ENCODE measurements around the gene KLF7.

Gene KLF7

DNA sequence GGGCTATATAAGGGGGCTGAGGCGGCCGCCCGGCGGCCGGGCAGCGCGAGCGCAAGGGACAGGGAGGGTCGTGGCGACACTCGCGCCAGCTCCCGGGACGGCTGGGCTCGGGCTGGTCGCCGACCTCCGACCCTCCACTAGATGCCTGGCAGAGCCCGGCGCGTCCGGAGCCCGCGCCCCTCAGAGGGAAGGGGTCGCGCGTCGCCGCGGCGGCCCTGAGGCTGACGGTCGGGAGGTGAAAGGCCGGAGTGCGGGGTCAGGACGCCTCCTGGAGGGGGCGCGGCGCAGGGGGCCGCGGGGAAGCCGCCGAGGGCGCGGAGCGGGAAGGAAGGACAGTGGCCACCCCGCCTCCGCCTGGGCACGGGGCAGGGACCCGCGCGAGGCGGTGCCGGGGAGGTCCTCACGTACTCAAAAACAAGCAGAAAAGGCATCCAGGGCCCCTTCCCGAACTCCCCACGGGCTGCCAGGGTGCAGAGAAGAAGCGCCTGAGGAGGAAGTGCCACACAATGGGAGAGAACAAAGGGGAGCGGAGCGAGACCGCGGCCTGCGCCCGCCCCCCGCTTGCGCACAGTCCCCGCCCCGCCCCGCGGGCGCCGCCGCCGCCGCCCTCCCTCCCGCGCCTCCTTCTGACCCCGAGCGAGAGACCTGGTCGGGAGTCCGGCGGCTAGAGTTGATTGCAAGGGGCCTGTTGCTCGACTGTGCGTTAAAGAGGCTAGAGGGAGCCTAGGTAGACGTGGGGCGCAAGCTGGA is 776 bp upstream of the KLF7 start:
- DNase-seq = peak; percentile 55

DNA sequence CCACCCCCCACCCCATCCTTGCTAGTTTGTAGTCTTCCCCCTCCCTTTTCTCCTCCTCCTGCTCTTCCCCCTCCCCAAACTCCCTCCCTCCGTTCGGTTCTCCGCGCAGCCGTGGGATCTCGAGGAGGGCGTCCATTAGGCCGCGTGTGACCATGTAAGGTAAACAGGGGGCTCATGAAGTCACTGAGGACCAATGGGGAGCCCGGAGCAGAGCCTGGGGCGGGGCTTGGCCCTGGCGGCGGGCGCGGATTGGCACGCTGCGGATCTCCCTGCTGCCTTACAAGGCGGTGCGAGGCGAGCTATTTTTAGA is 246 bp upstream of the KLF7 start:
- DNase-seq = peak; percentile 84

DNA sequence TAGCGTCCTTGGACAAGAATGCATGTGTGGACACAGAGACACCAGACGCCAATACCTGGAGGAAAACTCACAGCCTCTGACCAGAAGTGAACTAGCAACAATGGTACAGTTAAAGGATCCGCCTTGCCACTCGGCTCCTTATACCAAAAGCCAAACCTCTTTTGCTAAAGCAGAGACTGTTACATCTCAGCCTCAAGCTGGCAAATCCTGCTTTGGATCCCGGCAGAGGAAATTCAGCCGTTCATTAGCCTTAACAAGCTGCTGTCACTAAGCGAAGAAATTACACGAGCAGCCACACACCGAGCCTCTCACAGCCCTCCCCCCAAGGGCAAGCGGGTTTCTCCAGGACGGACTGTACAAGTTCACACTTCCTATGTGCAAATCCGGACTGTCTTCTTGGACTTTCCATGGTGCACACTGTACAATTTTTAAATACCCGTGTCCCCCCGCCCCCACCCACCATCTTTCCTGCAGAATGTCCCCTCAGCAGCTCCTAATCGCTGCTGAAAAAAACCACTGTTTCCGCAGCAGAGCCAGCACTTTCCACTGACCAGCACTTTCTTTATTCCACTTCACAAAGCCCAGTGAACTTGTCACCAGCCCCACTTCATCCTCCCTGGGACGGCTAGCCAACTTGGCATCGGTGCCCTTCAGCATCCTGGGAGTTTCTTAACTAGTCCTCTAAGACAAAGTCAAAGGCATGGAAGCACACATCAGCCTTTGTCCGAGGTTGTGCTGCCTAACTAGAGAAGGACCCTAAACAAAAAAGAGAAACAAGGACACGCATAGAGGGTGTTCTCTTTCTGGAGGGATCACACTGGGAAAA is 1.5 kb downstream of the KLF7 start:
- DNase-seq = no peak

GRCh38 chr2:207163756-207164005 is 2.1 kb downstream of the KLF7 start:
- no peak for DNase-seq

DNA sequence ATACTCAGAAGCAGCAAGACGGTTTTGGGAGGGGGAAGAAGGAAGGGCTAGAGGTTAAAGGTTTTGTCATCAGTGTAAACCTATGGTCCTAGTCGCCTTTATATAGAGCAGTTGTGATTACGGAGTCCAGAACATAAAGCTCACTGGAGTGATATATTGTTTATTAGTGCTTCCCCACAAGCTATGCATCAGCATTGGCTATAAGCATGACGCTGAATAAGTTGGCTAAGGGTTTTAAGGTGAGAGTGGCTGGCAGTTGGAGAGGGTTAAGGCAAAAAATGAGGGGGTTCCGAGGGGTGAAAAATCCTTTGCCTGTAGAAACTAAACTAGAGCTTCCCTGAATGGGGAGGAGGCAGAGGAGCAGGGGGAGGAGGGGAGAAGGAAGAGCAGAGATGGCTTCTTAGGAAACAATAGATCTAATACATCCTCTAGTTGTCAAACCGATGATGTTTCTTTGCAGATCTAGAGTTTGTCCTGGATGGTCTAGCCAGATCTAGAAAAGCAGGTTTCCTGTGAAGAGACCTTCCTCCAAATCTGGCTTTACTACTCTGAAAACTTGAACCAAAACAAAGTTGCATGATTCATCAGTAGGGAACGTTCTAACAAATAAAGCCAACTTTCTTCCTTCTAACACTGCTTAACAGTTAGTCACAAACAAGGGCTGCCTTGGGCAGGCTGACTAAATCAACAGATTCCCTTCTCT is 2.5 kb downstream of the KLF7 start:
- DNase-seq = no peak

DNA sequence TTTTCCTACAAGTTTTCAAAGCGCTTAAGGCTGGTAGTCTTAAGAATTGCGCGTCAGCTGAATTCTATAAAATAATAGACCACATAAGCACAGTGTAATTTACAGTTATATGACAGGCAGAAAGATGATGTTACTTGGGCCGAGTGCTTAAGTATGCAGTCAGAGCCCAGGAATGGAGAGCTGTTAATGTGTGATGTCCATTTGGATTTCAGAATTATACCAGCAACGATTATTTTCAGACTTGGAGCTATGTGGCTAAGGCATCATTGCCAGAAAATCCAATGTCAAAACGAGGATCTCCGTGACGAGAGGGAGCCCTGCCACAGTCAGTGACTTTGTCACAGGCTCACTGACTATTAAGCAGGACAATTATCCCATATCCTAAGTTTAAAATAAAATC is 3.4 kb downstream of the KLF7 start:
- no peak for DNase-seq

- DNase-seq = no peak
These were observed 4.3 kb downstream of the KLF7 start for GRCh38 chr2:207161247-207162123.

GRCh38 chr2:207160115-207160514 is 5.6 kb downstream of the KLF7 start:
- DNase-seq = no peak

DNA sequence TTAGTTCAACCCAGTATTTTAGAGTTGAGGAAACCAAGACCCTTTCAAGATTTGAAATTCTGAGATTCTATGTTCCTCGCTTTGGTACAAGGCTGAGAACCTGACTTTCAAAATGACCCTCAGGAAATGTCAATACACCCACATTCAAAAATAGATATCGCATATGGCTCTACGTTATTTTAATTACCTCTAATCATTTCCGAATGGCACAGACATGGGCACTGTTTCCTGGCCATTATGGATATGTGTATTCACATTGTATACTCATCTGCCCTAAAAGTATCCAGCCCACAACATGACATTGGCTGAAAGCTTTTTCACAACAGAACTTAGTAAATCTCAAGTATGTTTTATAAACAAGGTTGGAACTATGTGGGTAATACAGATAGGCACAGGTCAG is 6.7 kb downstream of the KLF7 start:
- no peak for DNase-seq

GRCh38 chr2:207157731-207158130 is 8.0 kb downstream of the KLF7 start:
- no peak for DNase-seq

DNA sequence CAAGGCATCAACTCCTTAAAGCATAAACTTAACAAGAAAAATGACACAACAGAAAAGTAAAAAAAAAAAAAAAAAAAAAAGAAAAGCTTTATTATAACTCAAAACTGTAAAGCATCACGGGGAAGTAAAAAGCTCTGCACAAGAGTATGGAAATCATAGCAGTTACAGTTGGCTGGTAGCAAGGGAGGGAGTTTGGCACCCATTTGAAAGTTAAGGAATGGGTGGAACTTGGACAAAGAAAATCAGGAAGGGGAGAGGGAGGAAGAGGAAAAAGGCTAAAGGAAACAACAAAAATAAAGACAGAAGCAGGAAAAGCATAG is 8.6 kb downstream of the KLF7 start:
- no peak for DNase-seq

GRCh38 chr2:207156451-207157161 is 9.1 kb downstream of the KLF7 start:
- no peak for DNase-seq

DNA sequence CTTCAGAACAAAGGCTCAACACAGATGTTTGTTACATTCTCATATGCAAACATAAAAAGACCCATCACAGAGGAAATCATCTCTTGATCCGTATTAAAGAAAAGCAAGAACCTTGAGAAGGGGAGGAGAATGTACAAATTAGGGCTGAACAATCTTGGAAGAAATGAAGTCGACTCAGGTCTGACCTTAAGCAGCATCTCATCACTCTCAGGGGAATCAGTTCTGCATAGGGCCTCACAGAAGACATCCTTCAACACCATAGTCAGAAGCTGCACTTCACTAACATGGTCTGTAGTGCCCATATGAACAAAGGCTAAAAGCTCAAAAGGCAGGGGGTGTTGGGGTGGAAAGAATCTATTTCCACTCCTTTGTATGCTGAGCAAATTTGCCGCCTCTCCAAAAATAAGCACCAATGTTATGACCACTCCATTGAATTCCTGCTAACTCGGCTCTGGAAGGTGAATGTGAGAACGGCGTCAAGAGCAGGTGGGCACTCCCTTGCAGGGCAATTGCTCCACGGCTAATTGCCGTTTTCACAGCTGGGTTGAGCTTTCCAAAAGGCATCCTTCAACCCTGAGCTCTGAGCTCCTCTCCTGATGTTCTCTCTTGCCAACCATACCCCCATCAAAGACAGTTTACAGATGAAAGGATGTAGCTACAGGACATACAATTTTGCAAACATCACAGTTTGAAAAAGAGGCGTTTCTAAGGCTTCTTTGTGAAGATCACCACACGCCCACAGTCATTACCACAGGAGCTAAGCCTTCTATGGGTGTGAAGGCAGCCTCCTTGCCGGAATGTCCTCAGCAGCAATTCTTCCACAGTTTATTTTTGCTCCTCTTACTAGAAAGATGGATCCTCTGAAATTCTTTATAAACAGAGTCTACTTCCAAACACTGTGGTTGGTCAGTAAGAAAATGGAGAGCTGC is 10.0 kb downstream of the KLF7 start:
- DNase-seq = no peak

DNA sequence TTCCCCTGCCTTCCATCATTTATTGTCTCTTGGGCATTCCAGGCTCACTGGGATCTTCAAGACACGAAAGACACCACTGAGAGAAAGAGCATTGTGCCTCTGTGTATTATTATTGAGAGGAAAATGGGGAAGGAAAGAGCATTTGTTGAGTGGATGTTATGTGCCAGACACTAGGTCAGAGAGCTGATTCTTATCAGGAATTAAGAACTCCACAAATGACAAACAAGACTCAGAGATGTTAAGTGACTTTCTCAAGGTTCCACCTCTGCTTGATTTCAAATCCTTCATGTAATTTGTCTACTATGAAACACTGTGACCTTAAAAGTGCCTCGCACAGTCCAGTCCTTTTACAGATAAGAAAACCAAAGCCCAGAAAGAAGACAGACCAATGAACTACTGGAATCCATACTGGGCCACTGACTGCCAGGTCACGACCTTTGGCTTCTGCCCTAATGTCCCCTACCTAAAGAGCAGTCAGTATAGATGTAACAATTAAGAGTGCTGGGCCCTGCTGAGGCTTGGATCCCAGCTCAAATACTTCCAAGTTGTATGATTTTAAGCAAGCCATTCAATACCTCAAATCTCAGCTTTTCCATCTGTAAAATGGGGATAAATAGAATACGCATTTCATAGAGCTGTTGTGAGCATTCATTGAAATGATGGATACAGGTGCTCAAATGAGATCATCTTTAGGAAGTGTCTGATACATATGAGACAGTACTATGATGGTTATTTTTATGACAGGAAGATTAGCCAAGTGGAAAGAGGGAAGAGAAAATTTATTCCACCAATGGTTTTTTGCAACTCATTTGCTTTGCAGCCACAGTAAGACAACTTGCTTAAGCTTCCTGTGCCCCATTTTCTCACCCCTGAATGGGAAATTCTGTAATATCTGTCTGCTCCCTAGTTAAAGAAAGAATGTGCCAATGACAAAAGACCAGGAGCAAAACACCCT is 10.9 kb downstream of the KLF7 start:
- no peak for DNase-seq

DNA sequence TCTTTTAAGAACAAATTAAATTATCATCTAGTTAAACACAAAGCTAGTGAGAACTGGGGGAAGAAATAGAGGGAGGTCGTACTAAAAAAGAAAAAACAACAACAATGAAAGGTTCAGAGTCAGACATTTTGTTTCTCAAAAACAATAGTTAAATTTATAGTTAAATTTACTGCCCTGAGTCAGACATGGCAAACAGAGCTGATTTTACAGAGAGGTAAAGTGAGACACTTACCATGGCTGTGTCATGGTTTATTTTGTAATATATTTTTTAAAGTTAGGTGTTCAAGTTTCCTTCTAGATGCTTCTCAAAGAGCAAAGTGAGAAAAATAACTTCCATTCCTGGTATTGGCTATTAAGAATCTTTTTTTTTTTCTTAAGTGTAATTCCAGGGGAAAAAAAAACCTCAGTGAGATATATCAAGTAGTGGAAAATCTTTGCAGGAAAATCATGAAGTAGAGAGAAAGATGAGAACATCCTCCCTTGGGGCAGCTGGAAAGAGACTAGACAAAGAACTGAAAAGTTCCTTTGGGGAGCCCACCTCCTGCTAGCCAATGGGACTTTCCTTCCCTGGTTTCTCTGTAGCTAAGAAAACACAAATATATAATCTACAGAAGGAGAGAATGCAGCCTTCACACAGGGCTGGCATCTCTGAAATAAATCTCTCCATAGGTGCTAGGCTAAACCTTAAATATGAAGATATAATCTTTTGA is 12.3 kb downstream of the KLF7 start:
- DNase-seq = no peak

GRCh38 chr2:207151048-207151447 is 14.7 kb downstream of the KLF7 start:
- no peak for DNase-seq

GRCh38 chr2:207150284-207150683 is 15.5 kb downstream of the KLF7 start:
- no peak for DNase-seq

DNA sequence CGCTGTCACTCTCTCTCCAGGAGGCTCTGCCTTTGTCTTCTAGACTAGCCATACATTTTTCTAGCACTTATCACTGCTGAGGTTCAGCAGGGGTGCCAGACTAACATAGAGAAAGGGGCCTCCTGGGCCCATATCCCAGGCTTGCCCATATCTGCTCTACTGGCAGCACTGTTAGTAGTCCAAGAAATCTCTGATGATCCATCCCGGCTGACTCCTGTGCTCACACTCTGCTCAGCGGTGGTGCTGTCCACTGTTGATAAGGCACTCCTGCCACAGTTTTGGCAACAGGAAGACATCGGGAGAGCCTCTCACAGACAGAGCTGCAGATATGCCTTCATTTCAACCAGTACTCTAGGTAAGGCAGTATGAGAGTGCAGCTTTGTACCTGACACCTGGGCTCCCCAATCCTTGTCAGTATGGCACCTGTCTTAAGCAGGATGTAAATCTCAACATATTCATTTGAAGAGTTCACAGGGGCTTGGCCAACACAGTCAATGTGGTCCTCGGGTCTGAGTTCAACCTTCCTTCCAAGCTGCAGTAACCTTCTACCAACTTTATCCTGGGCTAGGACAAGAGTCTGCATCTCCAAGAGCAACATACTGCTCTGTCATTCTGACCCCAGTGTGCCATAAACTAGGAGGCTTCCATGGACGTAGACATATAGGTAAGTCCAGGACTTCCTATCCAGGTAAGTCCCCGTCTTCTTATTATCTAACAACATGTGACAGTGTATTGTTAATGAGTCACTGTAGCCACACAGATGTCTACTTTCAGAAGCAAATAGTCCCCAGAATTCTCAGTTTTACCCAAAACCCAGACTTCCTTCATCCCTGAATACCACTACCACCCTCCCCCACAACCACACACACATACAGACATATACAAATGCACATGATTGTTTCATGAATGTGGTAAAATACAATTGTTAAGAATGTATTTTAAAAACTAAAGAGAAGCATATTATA is 16.2 kb downstream of the KLF7 start:
- no peak for DNase-seq
